Panc1 (cell line): ENCODE results near the gene WWTR1. TPM values are rescaled to one million over a fixed set of nuclear protein-coding genes. Genes with fewer than 3 reads are reported as not detected.

Source experiments
- ATAC-seq: fragments of 200-7000 bp; cut with Tn5 transposase; 2 replicates; pipeline ENCODE4 v1.9.1; 2020; ENCODE audit warnings: mild to moderate bottlenecking, moderate library complexity
- BruUV-seq: library from RNA; stranded (reverse); fragments of 400-500 nt; replicated peaks from 2 replicates; lab custom pipeline; 2021; lab: Mats Ljungman, UMichigan
- CTCF ChIA-PET: fragments of 300-600 bp; sonication (Branson Sonifier 250); formaldehyde crosslinking; loops from one replicate; lab custom pipeline; 2022; ENCODE audit warnings: antibody characterized with exemption; lab: Charles Lee
- POLR2A ChIA-PET: fragments of 300-600 bp; sonication (Branson Sonifier 250); formaldehyde crosslinking; loops from one replicate; lab custom pipeline; 2022; ENCODE audit warnings: antibody characterized with exemption; lab: Charles Lee
- DNase-seq: peaks from one replicate; pipeline ENCODE4 v3.0.0-alpha.2; 2010; ENCODE audit warnings: low read depth, low spot score
- H3K27ac ChIP-seq: 2 replicates; pipeline ENCODE4 v1.5.1; 2011; ENCODE audit warnings: mild to moderate bottlenecking, low read length, inconsistent platforms
- H3K27me3 ChIP-seq: fragments of 200-500 bp; sonication (Bioruptor generic); 2 replicates; pipeline ENCODE4 v1.6.0; 2014; ENCODE audit warnings: low read length, inconsistent platforms; ENCODE audit not compliant: control insufficient read depth, insufficient read depth
- H3K36me3 ChIP-seq: fragments of 200-500 bp; sonication (Bioruptor generic); 2 replicates; pipeline ENCODE4 v1.5.1; 2014; ENCODE audit warnings: inconsistent platforms, mild to moderate bottlenecking, low read length, moderate library complexity; ENCODE audit not compliant: control insufficient read depth, insufficient read depth
- H3K4me1 ChIP-seq: 2 replicates; pipeline ENCODE4 v1.5.1; 2011; ENCODE audit warnings: inconsistent platforms, mild to moderate bottlenecking, low read length, moderate library complexity; ENCODE audit not compliant: control insufficient read depth, insufficient read depth
- H3K4me3 ChIP-seq, 2 experiments: 2 replicates each; pipeline ENCODE4 v1.5.1; 2011 to 2012; ENCODE audit warnings: low read depth in 2 of 2, low read length in 2 of 2, mild to moderate bottlenecking in 2 of 2, inconsistent platforms in 1 of 2, moderate library complexity in 1 of 2
- H3K9me3 ChIP-seq: fragments of 200-500 bp; sonication (Bioruptor generic); 2 replicates; pipeline ENCODE4 v1.5.1; 2014; ENCODE audit warnings: low read depth, mild to moderate bottlenecking, inconsistent platforms, low read length, moderate library complexity; ENCODE audit not compliant: control insufficient read depth, insufficient read depth
- POLR2AphosphoS5 ChIP-seq: IDR thresholded peaks from 2 replicates; pipeline ENCODE4 v1.6.1; 2012; ENCODE audit warnings: mild to moderate bottlenecking, low read depth, low read length, moderate library complexity
- SIN3A ChIP-seq: IDR thresholded peaks from 2 replicates; pipeline ENCODE4 v1.6.1; 2012; ENCODE audit warnings: low read depth, mild to moderate bottlenecking, low read length, moderate library complexity, borderline replicate concordance; ENCODE audit not compliant: insufficient read depth
- in situ Hi-C: cut with HindIII; loops from 2 replicates; pipeline ENCODE4 v1.10.0; 2016; ENCODE audit warnings: low sequenced_read_pairs, low pct_unique_long_range_greater_than_20kb
- intact Hi-C: fragments of 100-400 bp; cut with micrococcal nuclease; formaldehyde crosslinking; loops from one replicate; pipeline ENCODE4 v1.10.0; 2022; ENCODE audit not compliant: unreplicated experiment
- total RNA-seq: library from RNA; stranded (reverse); gene quantifications from one replicate; pipeline ENCODE4 v1.2.1, GENCODE V29; 2021; ENCODE audit not compliant: unreplicated experiment
- TF ChIP-seq, protein P1 (sequence below): fragments of 450-650 bp; IDR thresholded peaks from 2 replicates; pipeline ENCODE4 v1.5.1; 2017; ENCODE audit warnings: mild to moderate bottlenecking
- TF ChIP-seq, protein P2 (sequence below), 2 experiments: IDR thresholded peaks; 2 replicates each; pipeline ENCODE4 v1.6.1; 2011 to 2012; ENCODE audit warnings: low read depth in 2 of 2, control low read depth in 1 of 2, low read length in 1 of 2, mild to moderate bottlenecking in 1 of 2, moderate library complexity in 1 of 2; ENCODE audit not compliant: insufficient read depth in 1 of 2

Gene WWTR1
- total RNA-seq, 1 experiment from 2014 or later = 298 TPM

DNA sequence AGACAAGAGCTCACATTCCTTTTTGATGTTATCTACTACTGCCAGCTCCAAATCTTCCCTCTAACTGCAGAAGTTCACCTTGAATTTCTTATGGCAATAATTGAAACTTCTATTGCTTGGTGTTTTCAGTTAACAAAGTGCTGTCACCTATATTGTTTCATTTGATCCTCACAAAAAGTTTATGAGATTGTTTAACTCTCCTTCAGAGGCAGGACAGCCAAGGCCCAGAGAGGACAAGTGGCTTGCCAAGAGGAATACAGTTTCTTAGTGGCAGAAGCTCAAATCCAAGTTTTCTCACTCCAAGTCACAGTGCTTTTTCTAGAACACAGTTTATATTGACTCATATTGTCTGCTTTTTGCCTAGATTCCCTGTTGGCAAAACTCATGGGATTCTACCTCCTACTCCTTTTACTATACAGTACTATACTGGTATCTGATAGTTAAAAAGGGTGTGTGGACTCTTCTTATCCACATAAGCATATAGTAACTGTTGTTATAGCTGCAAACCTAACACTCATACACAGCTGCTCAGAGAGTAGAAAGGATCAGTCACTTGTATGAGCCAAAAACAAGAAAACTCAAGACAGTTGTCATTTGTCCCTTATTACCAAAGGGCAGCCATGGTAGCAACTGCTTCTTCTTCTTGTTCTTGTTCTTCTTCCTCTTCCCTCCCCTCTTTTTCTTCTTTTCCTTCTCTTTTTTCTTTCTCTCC lies 167.4 kb downstream of the WWTR1 start:
- H3K27me3 ChIP-seq = no peaks in the 10 kb centered on the region
- ATAC-seq (no peak), DNase-seq (no peak)
- peaks cover 15% of the 10 kb centered on the region; the same call in 1 of the 2 replicates for H3K4me1 ChIP-seq
- no peak overlapping the region for H3K4me3 ChIP-seq
- peaks cover 7% of the 10 kb centered on the region; the same call in 1 of the 2 replicates for H3K9me3 ChIP-seq
- POLR2A ChIA-PET = interaction anchor here (0.5 to 1.3 kb wide), 2 partner anchors 112 to 155 kb away, joined by 3 to 4 read pairs; partner anchors contain the start of gene TM4SF1
- intact Hi-C loops (no loop called here), in situ Hi-C loops (no loop called here)
- TF ChIP-seq, protein P1, sequence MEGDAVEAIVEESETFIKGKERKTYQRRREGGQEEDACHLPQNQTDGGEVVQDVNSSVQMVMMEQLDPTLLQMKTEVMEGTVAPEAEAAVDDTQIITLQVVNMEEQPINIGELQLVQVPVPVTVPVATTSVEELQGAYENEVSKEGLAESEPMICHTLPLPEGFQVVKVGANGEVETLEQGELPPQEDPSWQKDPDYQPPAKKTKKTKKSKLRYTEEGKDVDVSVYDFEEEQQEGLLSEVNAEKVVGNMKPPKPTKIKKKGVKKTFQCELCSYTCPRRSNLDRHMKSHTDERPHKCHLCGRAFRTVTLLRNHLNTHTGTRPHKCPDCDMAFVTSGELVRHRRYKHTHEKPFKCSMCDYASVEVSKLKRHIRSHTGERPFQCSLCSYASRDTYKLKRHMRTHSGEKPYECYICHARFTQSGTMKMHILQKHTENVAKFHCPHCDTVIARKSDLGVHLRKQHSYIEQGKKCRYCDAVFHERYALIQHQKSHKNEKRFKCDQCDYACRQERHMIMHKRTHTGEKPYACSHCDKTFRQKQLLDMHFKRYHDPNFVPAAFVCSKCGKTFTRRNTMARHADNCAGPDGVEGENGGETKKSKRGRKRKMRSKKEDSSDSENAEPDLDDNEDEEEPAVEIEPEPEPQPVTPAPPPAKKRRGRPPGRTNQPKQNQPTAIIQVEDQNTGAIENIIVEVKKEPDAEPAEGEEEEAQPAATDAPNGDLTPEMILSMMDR = no peak
- TF ChIP-seq POLR2AphosphoS5 = no peak
- H3K36me3 ChIP-seq = no peaks in the 10 kb centered on the region
- CTCF ChIA-PET = interaction anchor here (0.5 to 0.7 kb wide), 3 partner anchors 106 to 244 kb away, joined by 3 to 5 read pairs (median 4); no protein-coding TSS in a partner anchor
- peak overlapping the region; percentile 84 for H3K27ac ChIP-seq
- BruUV-seq = no TSS peak

DNA sequence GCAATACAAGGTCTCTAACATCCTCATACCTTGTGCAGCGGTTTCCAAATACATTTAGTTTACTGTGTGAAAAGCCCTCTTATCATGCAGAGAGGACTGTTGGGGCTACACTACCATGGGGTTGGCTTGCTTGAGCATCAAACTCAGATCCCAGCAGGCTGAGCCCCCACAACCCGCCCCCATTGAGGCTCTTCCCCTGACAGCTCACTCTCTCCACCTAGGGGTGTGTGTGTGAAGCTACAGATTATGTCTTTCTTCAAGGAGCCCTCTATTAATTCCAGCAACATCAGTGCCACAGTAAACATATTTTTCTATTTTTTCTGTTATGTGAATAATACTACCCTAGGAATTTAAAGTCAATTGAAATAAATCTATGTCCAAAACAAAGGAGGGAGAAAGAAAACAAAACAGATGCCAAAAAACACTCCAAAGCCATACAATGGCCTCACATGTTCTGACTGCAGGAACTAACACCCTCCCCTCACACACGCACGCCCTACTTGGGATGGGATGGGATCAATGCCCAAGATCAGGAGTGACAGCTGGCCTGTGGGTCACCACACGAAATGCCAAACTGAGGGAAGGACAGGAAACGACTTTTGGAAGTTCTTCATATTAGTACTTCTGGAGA lies 168.7 kb downstream of the WWTR1 start:
- no TSS peak for BruUV-seq
- peaks cover 7% of the 10 kb centered on the region; the same call in 1 of the 2 replicates for H3K9me3 ChIP-seq
- DNase-seq = no peak
- TF ChIP-seq, protein P1 = peak; percentile 89
- TF ChIP-seq, protein P2, sequence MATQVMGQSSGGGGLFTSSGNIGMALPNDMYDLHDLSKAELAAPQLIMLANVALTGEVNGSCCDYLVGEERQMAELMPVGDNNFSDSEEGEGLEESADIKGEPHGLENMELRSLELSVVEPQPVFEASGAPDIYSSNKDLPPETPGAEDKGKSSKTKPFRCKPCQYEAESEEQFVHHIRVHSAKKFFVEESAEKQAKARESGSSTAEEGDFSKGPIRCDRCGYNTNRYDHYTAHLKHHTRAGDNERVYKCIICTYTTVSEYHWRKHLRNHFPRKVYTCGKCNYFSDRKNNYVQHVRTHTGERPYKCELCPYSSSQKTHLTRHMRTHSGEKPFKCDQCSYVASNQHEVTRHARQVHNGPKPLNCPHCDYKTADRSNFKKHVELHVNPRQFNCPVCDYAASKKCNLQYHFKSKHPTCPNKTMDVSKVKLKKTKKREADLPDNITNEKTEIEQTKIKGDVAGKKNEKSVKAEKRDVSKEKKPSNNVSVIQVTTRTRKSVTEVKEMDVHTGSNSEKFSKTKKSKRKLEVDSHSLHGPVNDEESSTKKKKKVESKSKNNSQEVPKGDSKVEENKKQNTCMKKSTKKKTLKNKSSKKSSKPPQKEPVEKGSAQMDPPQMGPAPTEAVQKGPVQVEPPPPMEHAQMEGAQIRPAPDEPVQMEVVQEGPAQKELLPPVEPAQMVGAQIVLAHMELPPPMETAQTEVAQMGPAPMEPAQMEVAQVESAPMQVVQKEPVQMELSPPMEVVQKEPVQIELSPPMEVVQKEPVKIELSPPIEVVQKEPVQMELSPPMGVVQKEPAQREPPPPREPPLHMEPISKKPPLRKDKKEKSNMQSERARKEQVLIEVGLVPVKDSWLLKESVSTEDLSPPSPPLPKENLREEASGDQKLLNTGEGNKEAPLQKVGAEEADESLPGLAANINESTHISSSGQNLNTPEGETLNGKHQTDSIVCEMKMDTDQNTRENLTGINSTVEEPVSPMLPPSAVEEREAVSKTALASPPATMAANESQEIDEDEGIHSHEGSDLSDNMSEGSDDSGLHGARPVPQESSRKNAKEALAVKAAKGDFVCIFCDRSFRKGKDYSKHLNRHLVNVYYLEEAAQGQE (IDR thresholded peaks at IDR 0.05; ENCODE audit: insufficient read depth in 1 of 2, low read depth in 2 of 2, low read length in 1 of 2) = no peak
- TF ChIP-seq SIN3A = no peak
- in situ Hi-C loops = no loop called here
- H3K27me3 ChIP-seq = no peaks in the 10 kb centered on the region
- H3K4me1 ChIP-seq = peaks cover 15% of the 10 kb centered on the region; the same call in 1 of the 2 replicates
- H3K27ac ChIP-seq = peak overlapping the region; percentile 84
- no peaks in the 10 kb centered on the region for H3K36me3 ChIP-seq
- intact Hi-C loops = loop anchor here (2.0 to 10.0 kb wide), 2 partner anchors 368 to 534 kb away; no protein-coding TSS in a partner anchor
- ChIA-PET CTCF (interaction anchor here (0.6 to 1.3 kb wide), 4 partner anchors 75 to 534 kb away, joined by 3 to 4 read pairs (median 4); no protein-coding TSS in a partner anchor), POLR2A (interaction anchor here (1.3 kb wide), 1 partner anchor 111 kb away, joined by 4 read pairs; the partner anchor contains the start of gene TM4SF1)
- no peak overlapping the region for H3K4me3 ChIP-seq
- peak; percentile 72 for ATAC-seq
